HepG2 (cell line): Measurements from ENCODE around the gene CFAP300. TPM values are rescaled to one million over a fixed set of nuclear protein-coding genes. Genes with fewer than 3 reads are reported as not detected.

Source experiments
- FOXJ3 ChIP-seq: sonication (generic); formaldehyde crosslinking; IDR thresholded peaks from 2 replicates; pipeline ENCODE4 v1.4.0; 2020; ENCODE audit warnings: missing genetic modification reagents, mild to moderate bottlenecking, borderline replicate concordance
- FOXK1 ChIP-seq: sonication (generic); formaldehyde crosslinking; IDR thresholded peaks from 2 replicates; pipeline ENCODE4 v1.4.0; 2020; ENCODE audit warnings: low read depth, missing genetic modification reagents, borderline replicate concordance
- KAT8 ChIP-seq: IDR thresholded peaks from 2 replicates; pipeline ENCODE4 v1.6.1; 2016; ENCODE audit warnings: missing genetic modification reagents, missing compliant biosample characterization
- NCOA2 ChIP-seq: sonication (generic); formaldehyde crosslinking; IDR thresholded peaks from 2 replicates; pipeline ENCODE4 v1.8.0; 2022; ENCODE audit warnings: inconsistent platforms
- NCOR1 ChIP-seq: fragments of 200-600 bp; sonication (generic); IDR thresholded peaks from 2 replicates; pipeline ENCODE4 v1.7.0; 2017; ENCODE audit warnings: antibody characterized with exemption, low read length, borderline replicate concordance
- NR2F6 ChIP-seq, 2 experiments: IDR thresholded peaks; 2 replicates each; pipeline ENCODE4 v1.6.1; 2016; ENCODE audit warnings: antibody characterized with exemption in 1 of 2, mild to moderate bottlenecking in 1 of 2
- PHF21A ChIP-seq: sonication (generic); formaldehyde crosslinking; IDR thresholded peaks from 2 replicates; pipeline ENCODE4 v1.5.0; 2020; ENCODE audit warnings: mild to moderate bottlenecking, missing genetic modification reagents
- POLR2AphosphoS5 ChIP-seq: IDR thresholded peaks from 2 replicates; pipeline ENCODE4 v1.6.1; 2012; ENCODE audit warnings: low read depth, low read length
- RBM22 ChIP-seq: fragments of 200-400 bp; formaldehyde crosslinking; optimal IDR thresholded peaks from 2 replicates; pipeline ENCODE3; 2017; ENCODE audit warnings: mild to moderate bottlenecking, low read length, moderate library complexity
- RCOR2 ChIP-seq: IDR thresholded peaks from 2 replicates; pipeline ENCODE4 v1.6.1; 2016; ENCODE audit warnings: missing biosample characterization, missing genetic modification reagents
- RFX5 ChIP-seq: IDR thresholded peaks from 2 replicates; pipeline ENCODE4 v1.6.1; 2011; ENCODE audit warnings: low read depth, low read length, improper control_type of control experiment
- RXRB ChIP-seq: IDR thresholded peaks from 2 replicates; pipeline ENCODE4 v1.6.1; 2016; ENCODE audit warnings: borderline replicate concordance, missing genetic modification reagents, missing compliant biosample characterization
- TCF7 ChIP-seq: sonication (generic); IDR thresholded peaks from 2 replicates; pipeline ENCODE4 v1.6.1; 2016; ENCODE audit warnings: antibody characterized with exemption, low read depth
- YEATS2 ChIP-seq: sonication (generic); formaldehyde crosslinking; IDR thresholded peaks from 2 replicates; pipeline ENCODE4 v1.4.0; 2020; ENCODE audit warnings: missing genetic modification reagents, borderline replicate concordance
- ZBTB1 ChIP-seq: sonication (generic); formaldehyde crosslinking; IDR thresholded peaks from 2 replicates; pipeline ENCODE4 v1.4.0; 2020; ENCODE audit warnings: missing genetic modification reagents, borderline replicate concordance
- ZNF431 ChIP-seq: sonication (generic); formaldehyde crosslinking; IDR thresholded peaks from 2 replicates; pipeline ENCODE4 v1.9.0; 2022; ENCODE audit warnings: missing genetic modification reagents, low read depth, mild to moderate bottlenecking, borderline replicate concordance
- ZNF614 ChIP-seq: IDR thresholded peaks from 2 replicates; pipeline ENCODE4 v1.6.1; 2018; ENCODE audit warnings: missing biosample characterization, missing genetic modification reagents, inconsistent platforms, borderline replicate concordance
- polyA plus RNA-seq, 8 experiments: library from polyadenylated mRNA; depleted of rRNA in 3 of 8; stranded (reverse) in 7 of 8; unstranded in 1 of 8; fragments of >200 nt; fragmentation: Illumina TruSeq in 4 of 8; extraction: Trizol in 4 of 8; gene quantifications; 2 replicates each; pipeline versions ENCODE4 v1.2.1 to v1.2.3, GENCODE V29; 2011 to 2016; ENCODE audit warnings: low read depth in 4 of 8, missing spikeins in 1 of 8, mixed read lengths in 1 of 8; ENCODE audit not compliant: insufficient read depth in 1 of 8
- total RNA-seq, 5 experiments: library from RNA; depleted of rRNA; stranded (reverse); fragments of >200 nt; fragmentation: Illumina TruSeq; extraction: Trizol; gene quantifications; 2 replicates each; pipeline ENCODE4 v1.2.3, GENCODE V29; 2016; ENCODE audit warnings: low read depth in 1 of 5
- TF ChIP-seq, protein P1 (sequence below): IDR thresholded peaks from 2 replicates; pipeline ENCODE4 v1.6.1; 2016; ENCODE audit warnings: missing genetic modification reagents, missing compliant biosample characterization
- TF ChIP-seq, protein P2 (sequence below): IDR thresholded peaks from 2 replicates; pipeline ENCODE4 v1.4.0; 2020; ENCODE audit warnings: mild to moderate bottlenecking, missing genetic modification reagents
- TF ChIP-seq, protein P3 (sequence below): IDR thresholded peaks from 2 replicates; pipeline ENCODE4 v1.6.1; 2012; ENCODE audit warnings: low read depth, low read length, improper control_type of control experiment
- TF ChIP-seq, protein P4 (sequence below): IDR thresholded peaks from 2 replicates; pipeline ENCODE4 v1.6.1; 2018; ENCODE audit warnings: missing genetic modification reagents, mild to moderate bottlenecking, missing compliant biosample characterization

CFAP300 gene
- total and polyA plus RNA-seq, 2 of the 13 experiments (the other 11 are each of a cell fraction or from before 2014, with no cell fraction given) = not detected

DNA sequence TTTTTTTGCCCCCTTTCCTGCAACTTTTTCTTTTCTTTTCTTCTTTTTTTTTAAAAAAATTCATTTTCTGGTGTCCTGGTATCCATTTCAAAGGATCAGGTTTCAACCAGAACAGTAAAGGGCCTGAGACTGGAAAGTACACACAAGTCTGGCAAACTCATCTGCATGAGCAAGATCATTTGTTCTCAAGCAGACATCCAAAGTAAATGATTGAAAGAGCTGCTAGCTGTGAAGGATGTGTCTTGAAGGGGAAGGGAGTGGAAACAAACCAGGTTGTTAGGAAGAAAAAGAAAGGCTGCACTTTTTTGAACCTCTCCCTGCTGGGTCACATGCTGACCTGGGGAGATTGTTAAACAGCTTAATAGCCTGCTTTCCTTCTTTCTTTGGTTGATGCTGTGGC lies 68.3 kb downstream of the CFAP300 start (continued):
- peak; percentile 60; the same call in 1 of the 2 replicates for TF ChIP-seq YEATS2 (CRISPR knock-in tag)
- TF ChIP-seq, protein P1, sequence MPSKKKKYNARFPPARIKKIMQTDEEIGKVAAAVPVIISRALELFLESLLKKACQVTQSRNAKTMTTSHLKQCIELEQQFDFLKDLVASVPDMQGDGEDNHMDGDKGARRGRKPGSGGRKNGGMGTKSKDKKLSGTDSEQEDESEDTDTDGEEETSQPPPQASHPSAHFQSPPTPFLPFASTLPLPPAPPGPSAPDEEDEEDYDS (CRISPR knock-in tag) = peak; percentile 75
- TF ChIP-seq ZBTB1 = no peak
- peak; percentile 46 for TF ChIP-seq TCF7
- TF ChIP-seq FOXK1 (CRISPR knock-in tag) = peak; percentile 44; the same call in 1 of the 2 replicates
- TF ChIP-seq, protein P2, sequence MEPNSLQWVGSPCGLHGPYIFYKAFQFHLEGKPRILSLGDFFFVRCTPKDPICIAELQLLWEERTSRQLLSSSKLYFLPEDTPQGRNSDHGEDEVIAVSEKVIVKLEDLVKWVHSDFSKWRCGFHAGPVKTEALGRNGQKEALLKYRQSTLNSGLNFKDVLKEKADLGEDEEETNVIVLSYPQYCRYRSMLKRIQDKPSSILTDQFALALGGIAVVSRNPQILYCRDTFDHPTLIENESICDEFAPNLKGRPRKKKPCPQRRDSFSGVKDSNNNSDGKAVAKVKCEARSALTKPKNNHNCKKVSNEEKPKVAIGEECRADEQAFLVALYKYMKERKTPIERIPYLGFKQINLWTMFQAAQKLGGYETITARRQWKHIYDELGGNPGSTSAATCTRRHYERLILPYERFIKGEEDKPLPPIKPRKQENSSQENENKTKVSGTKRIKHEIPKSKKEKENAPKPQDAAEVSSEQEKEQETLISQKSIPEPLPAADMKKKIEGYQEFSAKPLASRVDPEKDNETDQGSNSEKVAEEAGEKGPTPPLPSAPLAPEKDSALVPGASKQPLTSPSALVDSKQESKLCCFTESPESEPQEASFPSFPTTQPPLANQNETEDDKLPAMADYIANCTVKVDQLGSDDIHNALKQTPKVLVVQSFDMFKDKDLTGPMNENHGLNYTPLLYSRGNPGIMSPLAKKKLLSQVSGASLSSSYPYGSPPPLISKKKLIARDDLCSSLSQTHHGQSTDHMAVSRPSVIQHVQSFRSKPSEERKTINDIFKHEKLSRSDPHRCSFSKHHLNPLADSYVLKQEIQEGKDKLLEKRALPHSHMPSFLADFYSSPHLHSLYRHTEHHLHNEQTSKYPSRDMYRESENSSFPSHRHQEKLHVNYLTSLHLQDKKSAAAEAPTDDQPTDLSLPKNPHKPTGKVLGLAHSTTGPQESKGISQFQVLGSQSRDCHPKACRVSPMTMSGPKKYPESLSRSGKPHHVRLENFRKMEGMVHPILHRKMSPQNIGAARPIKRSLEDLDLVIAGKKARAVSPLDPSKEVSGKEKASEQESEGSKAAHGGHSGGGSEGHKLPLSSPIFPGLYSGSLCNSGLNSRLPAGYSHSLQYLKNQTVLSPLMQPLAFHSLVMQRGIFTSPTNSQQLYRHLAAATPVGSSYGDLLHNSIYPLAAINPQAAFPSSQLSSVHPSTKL (CRISPR knock-in tag) = peak; percentile 67
- peak; percentile 15; the same call in 1 of the 2 replicates for TF ChIP-seq PHF21A (CRISPR knock-in tag)
- TF ChIP-seq, protein P3, sequence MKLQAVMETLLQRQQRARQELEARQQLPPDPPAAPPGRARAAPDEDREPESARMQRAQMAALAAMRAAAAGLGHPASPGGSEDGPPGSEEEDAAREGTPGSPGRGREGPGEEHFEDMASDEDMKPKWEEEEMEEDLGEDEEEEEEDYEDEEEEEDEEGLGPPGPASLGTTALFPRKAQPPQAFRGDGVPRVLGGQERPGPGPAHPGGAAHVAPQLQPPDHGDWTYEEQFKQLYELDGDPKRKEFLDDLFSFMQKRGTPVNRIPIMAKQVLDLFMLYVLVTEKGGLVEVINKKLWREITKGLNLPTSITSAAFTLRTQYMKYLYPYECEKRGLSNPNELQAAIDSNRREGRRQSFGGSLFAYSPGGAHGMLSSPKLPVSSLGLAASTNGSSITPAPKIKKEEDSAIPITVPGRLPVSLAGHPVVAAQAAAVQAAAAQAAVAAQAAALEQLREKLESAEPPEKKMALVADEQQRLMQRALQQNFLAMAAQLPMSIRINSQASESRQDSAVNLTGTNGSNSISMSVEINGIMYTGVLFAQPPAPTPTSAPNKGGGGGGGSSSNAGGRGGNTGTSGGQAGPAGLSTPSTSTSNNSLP = 0 out of 2 replicates have a peak, but pooled peaks have one; percentile 10
- 0 out of 2 replicates have a peak, but pooled peaks have one; percentile 38 for TF ChIP-seq RFX5
- TF ChIP-seq KAT8 (CRISPR knock-in tag) = 0 out of 2 replicates have a peak, but pooled peaks have one; percentile 38
- peak; percentile 31; the same call in 1 of the 2 replicates for TF ChIP-seq FOXJ3 (CRISPR knock-in tag)
- peak; percentile 48 for TF ChIP-seq RBM22
- peak; percentile 29; the same call in 1 of the 2 replicates for TF ChIP-seq NCOR1
- TF ChIP-seq NR2F6 (IDR thresholded peaks at IDR 0.05) = peak; percentile 45
- TF ChIP-seq NR2F6 (CRISPR knock-in tag; IDR thresholded peaks at IDR 0.05) = no peak
- TF ChIP-seq ZNF431 (CRISPR knock-in tag) = no peak
- TF ChIP-seq NCOA2 (CRISPR knock-in tag) = peak; percentile 45
- TF ChIP-seq RXRB (CRISPR knock-in tag) = peak; percentile 51; the same call in 1 of the 2 replicates
- TF ChIP-seq RCOR2 (CRISPR knock-in tag) = 0 out of 2 replicates have a peak, but pooled peaks have one; percentile 27
- TF ChIP-seq, protein P4, sequence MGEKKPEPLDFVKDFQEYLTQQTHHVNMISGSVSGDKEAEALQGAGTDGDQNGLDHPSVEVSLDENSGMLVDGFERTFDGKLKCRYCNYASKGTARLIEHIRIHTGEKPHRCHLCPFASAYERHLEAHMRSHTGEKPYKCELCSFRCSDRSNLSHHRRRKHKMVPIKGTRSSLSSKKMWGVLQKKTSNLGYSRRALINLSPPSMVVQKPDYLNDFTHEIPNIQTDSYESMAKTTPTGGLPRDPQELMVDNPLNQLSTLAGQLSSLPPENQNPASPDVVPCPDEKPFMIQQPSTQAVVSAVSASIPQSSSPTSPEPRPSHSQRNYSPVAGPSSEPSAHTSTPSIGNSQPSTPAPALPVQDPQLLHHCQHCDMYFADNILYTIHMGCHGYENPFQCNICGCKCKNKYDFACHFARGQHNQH = peak; percentile 50; the same call in 1 of the 2 replicates
- TF ChIP-seq ZNF614 (CRISPR knock-in tag) = peak; percentile 48; the same call in 1 of the 2 replicates
- TF ChIP-seq POLR2AphosphoS5 = peak; percentile 51
